Ishikawa (cell line): ENCODE data around the gene PHRF1.

ENCODE experiments used
- CEBPB ChIP-seq: IDR thresholded peaks from 2 replicates; pipeline ENCODE4 v1.6.1; 2012
- CREB1 ChIP-seq: IDR thresholded peaks from 2 replicates; pipeline ENCODE4 v1.6.1; 2012; ENCODE audit warnings: low read depth
- EGR1 ChIP-seq: IDR thresholded peaks from 2 replicates; pipeline ENCODE4 v1.6.1; 2012
- EP300 ChIP-seq: IDR thresholded peaks from 2 replicates; pipeline ENCODE4 v1.6.1; 2012; ENCODE audit warnings: borderline replicate concordance
- FOXM1 ChIP-seq: IDR thresholded peaks from 2 replicates; pipeline ENCODE4 v1.6.1; 2012; ENCODE audit warnings: low read depth, borderline replicate concordance
- NFIC ChIP-seq: IDR thresholded peaks from 2 replicates; pipeline ENCODE4 v1.6.1; 2012
- RAD21 ChIP-seq: IDR thresholded peaks from 2 replicates; pipeline ENCODE4 v1.6.1; 2012; ENCODE audit warnings: low read depth
- TAF1 ChIP-seq: IDR thresholded peaks from 2 replicates; pipeline ENCODE4 v1.6.1; 2012; ENCODE audit warnings: low read depth, mild to moderate bottlenecking
- TCF12 ChIP-seq: IDR thresholded peaks from 2 replicates; pipeline ENCODE4 v1.6.1; 2012; ENCODE audit warnings: low read depth
- TEAD4 ChIP-seq: IDR thresholded peaks from 2 replicates; pipeline ENCODE4 v1.6.1; 2012
- YY1 ChIP-seq: IDR thresholded peaks from 2 replicates; pipeline ENCODE4 v1.6.1; 2012; ENCODE audit warnings: low read depth
- ZBTB7A ChIP-seq: IDR thresholded peaks from 2 replicates; pipeline ENCODE4 v1.6.1; 2012; ENCODE audit warnings: low read depth
- TF ChIP-seq, protein P1 (sequence below): IDR thresholded peaks from 2 replicates; pipeline ENCODE4 v1.6.1; 2012
- TF ChIP-seq, protein P2 (sequence below): IDR thresholded peaks from 2 replicates; pipeline ENCODE4 v1.6.1; 2012; ENCODE audit warnings: low read depth, mild to moderate bottlenecking
- TF ChIP-seq, protein P3 (sequence below): IDR thresholded peaks from 2 replicates; pipeline ENCODE4 v1.6.1; 2012

PHRF1 gene

DNA sequence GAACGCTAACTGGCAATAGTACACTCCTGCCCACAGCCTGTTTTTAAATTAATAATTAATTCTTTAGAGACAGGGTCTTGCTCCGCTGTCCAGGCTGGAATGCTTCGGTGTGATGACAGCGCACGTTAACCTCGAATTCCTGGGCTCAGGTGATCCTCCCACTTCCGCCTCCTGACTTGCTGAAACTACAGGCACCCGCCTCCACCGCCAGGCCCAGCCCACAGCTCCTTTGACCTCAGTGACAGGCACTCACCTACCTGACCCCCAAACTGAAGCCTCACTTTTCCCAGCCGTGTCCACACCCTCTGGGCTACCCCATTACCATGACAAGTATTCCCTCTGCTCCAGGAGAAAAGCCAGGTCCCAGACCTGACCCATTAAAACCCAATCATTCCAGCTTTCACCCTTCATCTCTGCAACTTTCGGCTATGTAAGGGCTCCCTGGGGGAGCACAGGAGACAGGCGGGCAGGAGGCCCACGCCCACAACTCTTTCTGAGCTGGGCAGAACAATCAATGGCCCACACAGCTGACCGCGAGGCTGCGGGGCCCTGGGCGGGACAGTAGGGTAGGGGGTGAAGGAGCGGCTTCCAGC is 16.5 kb upstream of the PHRF1 start:
- TF ChIP-seq TEAD4, result 0 out of 2 replicates have a peak, but pooled peaks have one; percentile 26
- no peak for TF ChIP-seq ZBTB7A
- TF ChIP-seq TAF1, result no peak
- TF ChIP-seq FOXM1, result no peak
- no peak for TF ChIP-seq EP300
- no peak for TF ChIP-seq CEBPB
- no peak for TF ChIP-seq EGR1
- TF ChIP-seq CREB1, result no peak

DNA sequence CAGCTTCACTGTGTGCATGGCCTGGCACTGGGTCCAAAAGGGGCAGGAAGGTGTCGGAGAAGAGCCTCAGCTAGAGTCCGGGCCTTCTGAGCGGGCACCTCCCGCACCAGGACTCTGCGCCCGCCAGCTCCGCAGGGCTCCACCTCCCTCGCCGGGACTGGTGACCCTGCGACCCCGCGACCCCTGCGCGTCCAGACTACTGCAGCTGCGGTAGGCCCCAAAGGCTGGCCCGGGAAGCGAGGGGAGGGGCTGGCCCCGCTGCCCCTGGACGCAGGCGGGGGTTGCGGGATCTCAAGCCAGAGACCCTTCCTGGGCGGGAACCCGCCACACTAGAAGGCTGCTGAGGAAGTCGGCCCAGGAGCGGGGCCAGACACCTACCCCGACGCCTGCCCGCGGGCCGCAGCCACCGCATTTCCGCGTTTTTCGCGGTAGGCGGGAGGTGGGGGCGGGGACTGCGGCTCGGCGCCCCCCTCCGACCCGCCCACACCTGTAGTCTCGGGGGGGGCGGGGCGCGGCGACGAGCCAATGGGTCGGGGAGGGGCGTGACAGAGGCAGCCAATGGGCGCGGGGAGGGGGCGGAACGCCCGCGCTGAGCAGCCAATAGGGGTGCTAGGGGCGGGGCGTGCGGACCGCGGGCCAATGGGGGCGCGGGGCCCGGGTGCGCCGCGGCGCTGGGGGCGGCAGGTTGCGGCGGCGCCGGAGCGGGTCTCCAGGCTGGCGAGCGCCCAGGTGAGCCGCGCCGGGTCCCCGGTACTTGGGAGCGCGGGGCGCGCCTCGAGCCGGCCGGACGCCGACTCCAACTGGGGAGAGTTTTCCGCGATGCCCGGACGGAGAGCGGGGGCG is 15.7 kb upstream of the PHRF1 start, which contains the start of the genes LMNTD2 and RASSF7:
TSS of gene LMNTD2 (minus strand) at position 434 of the 843 bp plus-strand sequence. CDS start at position 412, 22 bp downstream.
TSS of gene RASSF7 (plus strand) at position 666 of the 843 bp plus-strand sequence. CDS start 799 bp downstream, outside the sequence.
- peak; percentile 94 for TF ChIP-seq ZBTB7A
- TF ChIP-seq, protein P1, sequence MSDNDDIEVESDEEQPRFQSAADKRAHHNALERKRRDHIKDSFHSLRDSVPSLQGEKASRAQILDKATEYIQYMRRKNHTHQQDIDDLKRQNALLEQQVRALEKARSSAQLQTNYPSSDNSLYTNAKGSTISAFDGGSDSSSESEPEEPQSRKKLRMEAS, result peak; percentile 52
- no peak for TF ChIP-seq FOXM1
- peak; percentile 45 for TF ChIP-seq CREB1
- TF ChIP-seq TAF1, result peak; percentile 42; the same call in 1 of the 2 replicates
- peak; percentile 47 for TF ChIP-seq EGR1
- TF ChIP-seq TEAD4, result no peak
- peak; percentile 39; the same call in 1 of the 2 replicates for TF ChIP-seq EP300
- TF ChIP-seq CEBPB, result no peak
- no peak for TF ChIP-seq NFIC
- TF ChIP-seq, protein P2, sequence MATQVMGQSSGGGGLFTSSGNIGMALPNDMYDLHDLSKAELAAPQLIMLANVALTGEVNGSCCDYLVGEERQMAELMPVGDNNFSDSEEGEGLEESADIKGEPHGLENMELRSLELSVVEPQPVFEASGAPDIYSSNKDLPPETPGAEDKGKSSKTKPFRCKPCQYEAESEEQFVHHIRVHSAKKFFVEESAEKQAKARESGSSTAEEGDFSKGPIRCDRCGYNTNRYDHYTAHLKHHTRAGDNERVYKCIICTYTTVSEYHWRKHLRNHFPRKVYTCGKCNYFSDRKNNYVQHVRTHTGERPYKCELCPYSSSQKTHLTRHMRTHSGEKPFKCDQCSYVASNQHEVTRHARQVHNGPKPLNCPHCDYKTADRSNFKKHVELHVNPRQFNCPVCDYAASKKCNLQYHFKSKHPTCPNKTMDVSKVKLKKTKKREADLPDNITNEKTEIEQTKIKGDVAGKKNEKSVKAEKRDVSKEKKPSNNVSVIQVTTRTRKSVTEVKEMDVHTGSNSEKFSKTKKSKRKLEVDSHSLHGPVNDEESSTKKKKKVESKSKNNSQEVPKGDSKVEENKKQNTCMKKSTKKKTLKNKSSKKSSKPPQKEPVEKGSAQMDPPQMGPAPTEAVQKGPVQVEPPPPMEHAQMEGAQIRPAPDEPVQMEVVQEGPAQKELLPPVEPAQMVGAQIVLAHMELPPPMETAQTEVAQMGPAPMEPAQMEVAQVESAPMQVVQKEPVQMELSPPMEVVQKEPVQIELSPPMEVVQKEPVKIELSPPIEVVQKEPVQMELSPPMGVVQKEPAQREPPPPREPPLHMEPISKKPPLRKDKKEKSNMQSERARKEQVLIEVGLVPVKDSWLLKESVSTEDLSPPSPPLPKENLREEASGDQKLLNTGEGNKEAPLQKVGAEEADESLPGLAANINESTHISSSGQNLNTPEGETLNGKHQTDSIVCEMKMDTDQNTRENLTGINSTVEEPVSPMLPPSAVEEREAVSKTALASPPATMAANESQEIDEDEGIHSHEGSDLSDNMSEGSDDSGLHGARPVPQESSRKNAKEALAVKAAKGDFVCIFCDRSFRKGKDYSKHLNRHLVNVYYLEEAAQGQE, result no peak
- TF ChIP-seq TCF12, result peak; percentile 49
- no peak for TF ChIP-seq YY1
- TF ChIP-seq RAD21, result no peak
- TF ChIP-seq, protein P3, sequence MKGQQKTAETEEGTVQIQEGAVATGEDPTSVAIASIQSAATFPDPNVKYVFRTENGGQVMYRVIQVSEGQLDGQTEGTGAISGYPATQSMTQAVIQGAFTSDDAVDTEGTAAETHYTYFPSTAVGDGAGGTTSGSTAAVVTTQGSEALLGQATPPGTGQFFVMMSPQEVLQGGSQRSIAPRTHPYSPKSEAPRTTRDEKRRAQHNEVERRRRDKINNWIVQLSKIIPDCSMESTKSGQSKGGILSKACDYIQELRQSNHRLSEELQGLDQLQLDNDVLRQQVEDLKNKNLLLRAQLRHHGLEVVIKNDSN, result 0 out of 2 replicates have a peak, but pooled peaks have one; percentile 4

DNA sequence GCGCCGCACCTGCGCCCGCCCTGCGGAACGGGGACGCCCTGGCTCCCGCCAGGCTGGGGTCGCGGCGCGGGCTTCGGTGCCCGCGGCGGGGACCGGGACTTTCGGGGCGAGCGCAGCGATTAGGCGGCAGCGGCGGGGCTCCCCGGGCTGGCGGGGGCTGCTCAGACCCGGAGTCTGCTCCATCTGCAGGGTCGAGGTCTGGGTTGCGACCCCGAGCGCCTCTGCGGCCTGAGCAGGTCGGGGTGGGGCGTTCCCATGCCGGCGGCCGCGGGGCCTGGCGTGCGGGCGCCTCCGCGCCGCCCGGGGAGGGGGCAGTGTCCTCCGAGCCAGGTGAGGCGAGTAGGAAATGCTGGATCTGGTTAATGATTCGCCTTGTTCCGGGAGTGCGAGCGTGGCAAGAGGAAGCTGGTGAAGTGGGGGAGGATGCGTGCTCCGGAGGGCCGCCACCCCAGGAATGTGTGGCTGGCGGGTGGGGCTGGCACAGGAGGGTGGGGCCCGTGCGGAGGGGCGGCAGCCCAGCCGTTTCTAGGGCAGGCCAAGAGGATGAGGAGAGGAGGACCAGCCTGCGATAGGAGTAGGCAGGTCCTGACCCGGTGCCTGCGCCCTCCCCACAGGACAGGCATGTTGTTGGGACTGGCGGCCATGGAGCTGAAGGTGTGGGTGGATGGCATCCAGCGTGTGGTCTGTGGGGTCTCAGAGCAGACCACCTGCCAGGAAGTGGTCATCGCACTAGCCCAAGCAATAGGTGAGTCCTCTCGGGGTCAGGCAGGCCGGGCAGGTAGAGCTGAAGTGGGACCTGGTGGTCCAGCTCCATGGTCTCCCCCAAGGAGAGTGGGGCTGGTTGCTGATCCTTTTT is 14.9 kb upstream of the PHRF1 start:
- TF ChIP-seq CEBPB, result no peak
- 0 out of 2 replicates have a peak, but pooled peaks have one; percentile 18 for TF ChIP-seq TAF1
- TF ChIP-seq, protein P2, result no peak
- TF ChIP-seq TEAD4, result peak; percentile 73
- TF ChIP-seq, protein P1, result peak; percentile 47; the same call in 1 of the 2 replicates

DNA sequence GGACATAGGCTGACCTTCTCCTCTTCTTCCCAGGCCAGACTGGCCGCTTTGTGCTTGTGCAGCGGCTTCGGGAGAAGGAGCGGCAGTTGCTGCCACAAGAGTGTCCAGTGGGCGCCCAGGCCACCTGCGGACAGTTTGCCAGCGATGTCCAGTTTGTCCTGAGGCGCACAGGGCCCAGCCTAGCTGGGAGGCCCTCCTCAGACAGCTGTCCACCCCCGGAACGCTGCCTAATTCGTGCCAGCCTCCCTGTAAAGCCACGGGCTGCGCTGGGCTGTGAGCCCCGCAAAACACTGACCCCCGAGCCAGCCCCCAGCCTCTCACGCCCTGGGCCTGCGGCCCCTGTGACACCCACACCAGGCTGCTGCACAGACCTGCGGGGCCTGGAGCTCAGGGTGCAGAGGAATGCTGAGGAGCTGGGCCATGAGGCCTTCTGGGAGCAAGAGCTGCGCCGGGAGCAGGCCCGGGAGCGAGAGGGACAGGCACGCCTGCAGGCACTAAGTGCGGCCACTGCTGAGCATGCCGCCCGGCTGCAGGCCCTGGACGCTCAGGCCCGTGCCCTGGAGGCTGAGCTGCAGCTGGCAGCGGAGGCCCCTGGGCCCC is 14.1 kb upstream of the PHRF1 start:
- TF ChIP-seq, protein P3, result no peak
- TF ChIP-seq YY1, result no peak
- no peak for TF ChIP-seq ZBTB7A
- TF ChIP-seq TAF1, result no peak
- TF ChIP-seq FOXM1, result no peak
- TF ChIP-seq CEBPB, result no peak
- no peak for TF ChIP-seq EP300
- TF ChIP-seq, protein P1, result no peak
- TF ChIP-seq TEAD4, result no peak
- TF ChIP-seq NFIC, result no peak
- no peak for TF ChIP-seq CREB1
- TF ChIP-seq, protein P2, result no peak
- TF ChIP-seq RAD21, result no peak
